CD4-positive, alpha-beta memory T cell (primary cell): ENCODE results near the gene DHFR2. TPM values are rescaled to one million over a fixed set of nuclear protein-coding genes. Genes with fewer than 3 reads are reported as not detected.
A peak's percentile ranks its signal among the peaks of the same experiment; 100 is the strongest.
"Not testable (repeated sequence)": the region's sequence is repeated elsewhere in the genome, so short reads cannot be mapped to it uniquely, and the experiment has no call there.

Source experiments
- CTCF ChIA-PET: fragments of 350-600 bp; sonication (Branson Sonifier 250); formaldehyde crosslinking; loops from one replicate; lab custom pipeline; 2021; ENCODE audit warnings: inconsistent platforms; ENCODE audit not compliant: partially characterized antibody; lab: Charles Lee
- POLR2A ChIA-PET: fragments of 350-600 bp; sonication (Branson Sonifier 250); formaldehyde crosslinking; loops from one replicate; lab custom pipeline; 2021; ENCODE audit not compliant: partially characterized antibody; lab: Charles Lee
- DNase-seq, 5 donors: peaks; one replicate each; pipeline versions ENCODE4 v3.0.0 to v3.0.0-alpha.2; 2020 to 2022; ENCODE audit warnings: mixed read lengths in 1 of 5
- H3K27ac ChIP-seq: one replicate; pipeline ENCODE4 v1.7.0; 2013; ENCODE audit warnings: low read depth, low read length
- H3K27me3 ChIP-seq: 2 replicates; pipeline ENCODE4 v1.7.0; 2013; ENCODE audit warnings: mild to moderate bottlenecking, low read length, moderate library complexity; ENCODE audit not compliant: insufficient read depth
- H3K36me3 ChIP-seq: 2 replicates; pipeline ENCODE4 v1.7.0; 2013; ENCODE audit warnings: mild to moderate bottlenecking, low read length, moderate library complexity; ENCODE audit not compliant: insufficient read depth
- H3K4me1 ChIP-seq: 2 replicates; pipeline ENCODE4 v1.7.0; 2013; ENCODE audit warnings: mild to moderate bottlenecking, low read length, moderate library complexity; ENCODE audit not compliant: insufficient read depth
- H3K4me3 ChIP-seq, 2 donors: one replicate each; pipeline ENCODE4 v1.7.0; 2013; ENCODE audit warnings: low read length in 2 of 2, mild to moderate bottlenecking in 1 of 2
- H3K9me3 ChIP-seq, 2 donors: one replicate each; pipeline ENCODE4 v1.7.0; 2013; ENCODE audit warnings: low read length in 2 of 2, control low read depth in 1 of 2; ENCODE audit not compliant: control insufficient read depth in 1 of 2
- H3K27ac Mint-ChIP-seq, 7 donors: one replicate each; pipeline ENCODE4 v1.8.0; 2020 to 2021; ENCODE audit warnings: mixed read lengths in 7 of 7, mild to moderate bottlenecking in 6 of 7, inconsistent platforms in 3 of 7, moderate library complexity in 3 of 7
- H3K27me3 Mint-ChIP-seq, 2 donors: one replicate each; pipeline ENCODE4 v1.8.0; 2020 to 2021; ENCODE audit warnings: mixed read lengths in 2 of 2
- H3K36me3 Mint-ChIP-seq, 2 donors: one replicate each; pipeline ENCODE4 v1.8.0; 2020 to 2021; ENCODE audit warnings: mixed read lengths in 2 of 2, inconsistent platforms in 1 of 2, mild to moderate bottlenecking in 1 of 2
- H3K4me1 Mint-ChIP-seq, 4 donors: one replicate each; pipeline ENCODE4 v1.8.0; 2020 to 2021; ENCODE audit warnings: mixed read lengths in 4 of 4, mild to moderate bottlenecking in 1 of 4
- H3K4me3 Mint-ChIP-seq, 8 donors: one replicate each; pipeline ENCODE4 v1.8.0; 2020 to 2021; ENCODE audit warnings: mixed read lengths in 8 of 8, mild to moderate bottlenecking in 7 of 8, moderate library complexity in 6 of 8, inconsistent platforms in 3 of 8
- H3K9me3 Mint-ChIP-seq, 8 donors: one replicate each; pipeline ENCODE4 v1.8.0; 2020 to 2021; ENCODE audit warnings: mixed read lengths in 8 of 8, mild to moderate bottlenecking in 5 of 8, inconsistent platforms in 3 of 8, moderate library complexity in 1 of 8
- intact Hi-C: fragments of 100-400 bp; cut with micrococcal nuclease; formaldehyde crosslinking; loops from one replicate; pipeline ENCODE4 v1.15.1; 2023
- polyA plus RNA-seq, 2 donors: library from polyadenylated mRNA; unstranded; fragments of 300-500 nt; fragmentation: Illumina TruSeq; gene quantifications; one replicate each; pipeline ENCODE4 v1.2.3, GENCODE V29; 2021
- total RNA-seq, 2 experiments: library from RNA; stranded (reverse); gene quantifications; one replicate each; pipeline ENCODE4 v1.2.3, GENCODE V29; 2021

Gene DHFR2
- total and polyA plus RNA-seq, 4 experiments from 2014 or later = 1.2 to 15.9 (median 10.9) TPM

GRCh38 chr3:94050546-94050945 lies 12.2 kb downstream of the DHFR2 start:
- DNase-seq = no peak

GRCh38 chr3:94049267-94049666 lies 13.4 kb downstream of the DHFR2 start:
- peaks cover 3 to 7% of the 10 kb centered on the region in 2 donors for H3K36me3 Mint-ChIP-seq
- H3K4me3 ChIP-seq = no peak overlapping the region
- H3K36me3 ChIP-seq = no peaks in the 10 kb centered on the region
- no peaks in the 10 kb centered on the region for H3K27me3 Mint-ChIP-seq
- H3K4me1 ChIP-seq = no peaks in the 10 kb centered on the region
- DNase-seq = no peak
- H3K27ac ChIP-seq = no peak overlapping the region
- no peaks in the 10 kb centered on the region for H3K9me3 Mint-ChIP-seq
- no peaks in the 10 kb centered on the region for H3K27me3 ChIP-seq
- intact Hi-C loops = no loop called here
- H3K4me1 Mint-ChIP-seq = no peaks in the 10 kb centered on the region
- no peaks in the 10 kb centered on the region for H3K9me3 ChIP-seq
- ChIA-PET CTCF (interaction anchor here (0.8 to 2.3 kb wide), 2 partner anchors 20 kb away, joined by 3 to 11 read pairs; no protein-coding TSS in a partner anchor), POLR2A (no interaction called here)
- no peak overlapping the region for H3K4me3 Mint-ChIP-seq
- no peak overlapping the region for H3K27ac Mint-ChIP-seq

More at GRCh38 chr3:94050546-94050945, 12.2 kb downstream of the DHFR2 start:
- H3K27ac ChIP-seq = no peak overlapping the region
- no peaks in the 10 kb centered on the region for H3K9me3 Mint-ChIP-seq
- H3K36me3 Mint-ChIP-seq = peaks cover 0 to 3% of the 10 kb centered on the region in 2 donors
- no peaks in the 10 kb centered on the region for H3K9me3 ChIP-seq
- H3K4me3 ChIP-seq = no peak overlapping the region
- intact Hi-C loops = no loop called here
- H3K27me3 ChIP-seq = no peaks in the 10 kb centered on the region
- H3K4me1 Mint-ChIP-seq = no peaks in the 10 kb centered on the region
- CTCF ChIA-PET = interaction anchor here (2.3 kb wide), 1 partner anchor 19 kb away, joined by 11 read pairs; no protein-coding TSS in a partner anchor
- H3K36me3 ChIP-seq = no peaks in the 10 kb centered on the region
- POLR2A ChIA-PET = no interaction called here
- no peaks in the 10 kb centered on the region for H3K4me1 ChIP-seq
- H3K27ac Mint-ChIP-seq = no peak overlapping the region
- H3K27me3 Mint-ChIP-seq = no peaks in the 10 kb centered on the region
- H3K4me3 Mint-ChIP-seq = no peak overlapping the region

DNA sequence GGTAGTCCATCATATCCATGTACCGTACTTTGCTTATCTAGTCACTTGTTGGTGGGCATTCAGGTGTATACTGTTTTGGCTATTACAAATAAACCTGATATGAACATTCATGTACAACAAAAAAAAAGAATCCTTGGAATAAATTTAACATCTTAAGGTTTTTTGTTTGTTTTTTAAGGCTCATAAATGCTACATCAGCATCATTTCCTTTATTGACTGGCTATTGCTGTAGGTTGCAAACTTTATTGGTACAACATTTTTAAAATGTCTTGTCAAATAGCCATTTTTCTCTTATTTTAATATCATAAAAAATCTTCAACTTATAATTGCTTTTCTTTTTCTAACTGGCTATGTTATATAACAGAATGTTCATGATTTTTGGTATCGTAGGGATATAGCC lies 16.2 kb downstream of the DHFR2 start:
- H3K27ac ChIP-seq = no peak overlapping the region
- no peaks in the 10 kb centered on the region for H3K27me3 ChIP-seq
- no peaks in the 10 kb centered on the region for H3K36me3 ChIP-seq
- intact Hi-C loops = no loop called here
- Mint-ChIP-seq H3K27me3 (no peaks in the 10 kb centered on the region), H3K4me3 (no peak overlapping the region), H3K27ac (no peak overlapping the region), H3K36me3 (peaks cover 3 to 12% of the 10 kb centered on the region in 2 donors), H3K4me1 (no peaks in the 10 kb centered on the region), H3K9me3 (peaks cover 0 to 2% (median 0%) of the 10 kb centered on the region in 8 donors)
- no peaks in the 10 kb centered on the region for H3K4me1 ChIP-seq
- H3K4me3 ChIP-seq = no peak overlapping the region
- no peaks in the 10 kb centered on the region for H3K9me3 ChIP-seq
- ChIA-PET POLR2A (no interaction called here), CTCF (no interaction called here)
- DNase-seq = no peak

GRCh38 chr3:94044100-94044936 lies 18.4 kb downstream of the DHFR2 start:
- H3K27me3 Mint-ChIP-seq, H3K4me3 ChIP-seq, POLR2A ChIA-PET, H3K4me3 Mint-ChIP-seq, H3K27me3 ChIP-seq, H3K9me3 ChIP-seq, H3K4me1 Mint-ChIP-seq, H3K4me1 ChIP-seq, CTCF ChIA-PET, intact Hi-C loops, H3K9me3 Mint-ChIP-seq, H3K36me3 ChIP-seq, DNase-seq, H3K27ac ChIP-seq: not testable (repeated sequence)
- Mint-ChIP-seq H3K27ac (peak overlapping the region in 1 of 7 donors; percentile 67), H3K36me3 (peaks cover 3 to 12% of the 10 kb centered on the region in 2 donors)

- Histone ChIP-seq H3K27ac (no peak overlapping the region), H3K4me3 (no peak overlapping the region), H3K9me3 (no peaks in the 10 kb centered on the region), H3K36me3 (no peaks in the 10 kb centered on the region), H3K4me1 (no peaks in the 10 kb centered on the region), H3K27me3 (no peaks in the 10 kb centered on the region)
- intact Hi-C loops = no loop called here
- no peaks in the 10 kb centered on the region for H3K4me1 Mint-ChIP-seq
- peak overlapping the region in 1 of 8 donors; percentile 42 for H3K4me3 Mint-ChIP-seq
- H3K36me3 Mint-ChIP-seq = peaks cover 3 to 12% of the 10 kb centered on the region in 2 donors
- H3K27ac Mint-ChIP-seq = peak overlapping the region in 1 of 7 donors; percentile 67
- H3K27me3 Mint-ChIP-seq = no peaks in the 10 kb centered on the region
- peaks cover 0 to 2% (median 0%) of the 10 kb centered on the region in 8 donors for H3K9me3 Mint-ChIP-seq
- ChIA-PET CTCF (no interaction called here), POLR2A (no interaction called here)
- DNase-seq = no peak
Measured at GRCh38 chr3:94043285-94043684, 19.4 kb downstream of the DHFR2 start.

DNA sequence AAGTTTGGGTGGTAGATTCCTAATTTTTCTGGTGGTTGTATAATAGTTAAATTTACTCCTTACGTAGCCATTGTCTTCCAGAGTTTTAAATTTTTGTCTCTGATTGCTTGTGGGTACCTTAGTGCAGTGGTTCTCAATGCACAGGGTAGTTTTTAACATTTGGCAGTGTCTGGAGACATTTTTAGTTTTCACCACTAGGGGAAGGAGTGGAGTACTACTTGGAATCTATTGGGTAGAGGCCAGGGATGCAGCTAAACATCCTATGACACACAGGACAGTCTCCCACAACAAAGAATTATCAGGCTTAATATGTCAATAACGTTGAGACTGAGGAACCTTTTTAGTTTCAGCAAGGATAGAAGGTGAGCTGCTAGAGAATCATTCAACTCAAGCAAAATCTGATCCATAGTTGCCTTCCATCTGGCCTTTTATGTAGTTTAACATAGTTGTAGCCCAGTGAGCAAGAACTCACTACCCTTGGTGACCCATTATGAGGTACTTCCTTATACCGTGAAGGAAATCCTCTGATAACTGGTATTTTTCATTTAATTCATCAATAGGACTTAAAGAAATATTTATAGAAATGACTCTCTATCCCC lies 25.7 kb downstream of the DHFR2 start:
- ChIA-PET POLR2A (no interaction called here), CTCF (interaction anchor here (1.2 to 2.6 kb wide), 4 partner anchors 10 to 44 kb away, joined by 3 to 12 read pairs (median 4); partner anchors contain the start of genes DHFR2 and NSUN3)
- H3K9me3 Mint-ChIP-seq = peaks cover 0 to 2% (median 0%) of the 10 kb centered on the region in 8 donors
- Histone ChIP-seq H3K4me1 (no peaks in the 10 kb centered on the region), H3K4me3 (no peak overlapping the region), H3K27ac (no peak overlapping the region), H3K36me3 (no peaks in the 10 kb centered on the region), H3K27me3 (no peaks in the 10 kb centered on the region), H3K9me3 (no peaks in the 10 kb centered on the region)
- H3K4me1 Mint-ChIP-seq = no peaks in the 10 kb centered on the region
- no peak for DNase-seq
- intact Hi-C loops = no loop called here
- H3K27ac Mint-ChIP-seq = peak overlapping the region in 1 of 7 donors; percentile 53
- peaks cover 0 to 6% of the 10 kb centered on the region in 2 donors for H3K36me3 Mint-ChIP-seq
- H3K4me3 Mint-ChIP-seq = no peak overlapping the region
- H3K27me3 Mint-ChIP-seq = no peaks in the 10 kb centered on the region

DNA sequence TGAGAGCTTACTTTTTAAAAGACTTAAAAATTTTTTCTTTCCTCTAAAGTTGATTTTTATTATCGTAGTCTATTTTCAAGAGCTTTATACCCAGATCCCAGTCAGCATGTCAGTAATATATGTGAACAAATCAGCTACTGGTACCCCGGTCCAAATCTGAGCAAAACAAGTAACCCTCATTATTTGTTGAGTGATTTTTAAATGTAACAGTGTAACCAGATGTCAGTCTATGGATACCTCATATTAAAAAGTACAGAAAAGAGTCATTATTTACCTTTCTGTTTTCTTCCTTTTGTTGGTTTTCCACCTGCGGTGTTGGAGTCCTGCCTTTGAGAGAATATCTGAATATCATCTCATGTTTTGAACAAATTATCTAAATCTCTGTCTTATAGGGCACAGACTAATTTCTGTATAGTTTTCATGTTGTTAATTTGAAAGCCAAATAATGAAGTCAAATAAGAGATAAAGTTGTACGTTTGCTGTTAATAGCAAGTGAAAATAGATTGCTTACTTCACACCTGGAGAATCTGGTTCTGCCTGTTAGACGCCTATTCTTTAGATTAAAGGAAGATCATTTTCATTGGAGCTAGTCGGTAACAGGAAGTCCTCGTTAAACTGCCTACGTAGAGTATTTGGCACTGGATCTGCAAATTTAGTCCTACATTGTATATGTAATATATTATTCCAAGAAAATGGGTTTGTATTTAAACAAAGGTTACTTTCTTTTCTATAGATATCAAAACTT lies 34.5 kb downstream of the DHFR2 start, which contains the start of gene STX19:
Gene STX19, minus strand, starts transcription at position 505 of the 745 bp plus-strand sequence. CDS start 13,328 bp downstream, outside the sequence.
- POLR2A ChIA-PET = no interaction called here
- Mint-ChIP-seq H3K36me3 (peaks cover 1 to 9% of the 10 kb centered on the region in 2 donors), H3K27me3 (no peaks in the 10 kb centered on the region), H3K4me1 (no peaks in the 10 kb centered on the region), H3K9me3 (peaks cover 0 to 2% (median 0%) of the 10 kb centered on the region in 8 donors), H3K4me3 (no peak within 1 kb of the TSS), H3K27ac (no peak within 1 kb of the TSS)
- H3K9me3 ChIP-seq = no peaks in the 10 kb centered on the region
- DNase-seq = no peak
- H3K27me3 ChIP-seq = no peaks in the 10 kb centered on the region
- no peaks in the 10 kb centered on the region for H3K36me3 ChIP-seq
- H3K4me3 ChIP-seq = no peak within 1 kb of the TSS
- intact Hi-C loops = no loop called here
- CTCF ChIA-PET = interaction anchor here (1.7 kb wide), 1 partner anchor 41 kb away, joined by 6 read pairs; no protein-coding TSS in a partner anchor
- no peak within 1 kb of the TSS for H3K27ac ChIP-seq
- H3K4me1 ChIP-seq = no peaks in the 10 kb centered on the region
